HL-60 (cell line): ENCODE measurements around the gene RUNX1.

Experiments used
- CTCF ChIP-seq: IDR thresholded peaks from one replicate; pipeline ENCODE4 v1.5.1; 2011; ENCODE audit warnings: low read length, control low read depth, inconsistent platforms; ENCODE audit not compliant: insufficient read depth
- GABPA ChIP-seq: IDR thresholded peaks from 2 replicates; pipeline ENCODE4 v1.6.1; 2012; ENCODE audit warnings: low read depth
- POLR2AphosphoS5 ChIP-seq: IDR thresholded peaks from 2 replicates; pipeline ENCODE4 v1.6.1; 2012; ENCODE audit warnings: low read depth
- REST ChIP-seq: IDR thresholded peaks from 2 replicates; pipeline ENCODE4 v1.6.1; 2012; ENCODE audit warnings: low read depth; ENCODE audit not compliant: insufficient replicate concordance
- SPI1 ChIP-seq: IDR thresholded peaks from 2 replicates; pipeline ENCODE4 v1.6.1; 2012; ENCODE audit warnings: low read depth, mild to moderate bottlenecking, borderline replicate concordance

- no peak for TF ChIP-seq GABPA
- no peak for TF ChIP-seq CTCF
- no peak for TF ChIP-seq REST
- TF ChIP-seq POLR2AphosphoS5 = no peak
- no peak for TF ChIP-seq SPI1
Measured at GRCh38 chr21:34959607-34960006, 89.5 kb downstream of the RUNX1 start.
